Measurements from ENCODE around the gene PITPNB.

PITPNB gene

DNA sequence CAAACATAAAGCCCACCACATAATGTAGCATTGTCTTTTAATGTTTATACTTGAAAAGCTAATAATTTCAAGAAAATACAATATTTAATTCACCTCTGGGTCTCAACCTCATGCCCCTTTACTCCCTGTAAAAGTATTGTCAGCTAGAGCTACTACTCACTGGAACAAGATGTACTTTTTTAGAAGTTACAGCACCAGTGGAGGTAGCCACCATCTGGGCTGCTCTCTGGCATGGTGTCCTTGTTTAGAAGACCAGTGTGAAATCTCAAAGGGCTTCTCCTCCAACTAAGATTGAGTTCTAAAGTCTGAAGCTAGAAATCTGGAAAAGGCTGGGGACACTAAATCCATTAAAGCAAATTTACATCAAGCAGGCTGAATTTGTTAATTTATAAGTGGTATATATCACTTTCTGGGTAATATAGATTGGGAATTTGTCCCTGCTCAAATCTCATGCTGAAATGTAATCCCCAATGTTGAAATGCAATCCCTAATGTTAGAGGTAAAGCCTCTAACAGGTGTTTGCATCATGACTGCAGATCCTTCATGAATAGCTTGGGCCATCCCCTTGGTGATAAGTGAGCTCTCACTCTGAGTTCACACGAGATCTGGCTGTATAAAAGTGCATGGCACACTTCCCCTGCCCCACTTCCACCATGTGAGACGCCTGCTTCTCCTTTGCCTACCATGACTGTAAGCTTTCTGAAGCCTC, 47.6 kb downstream of the PITPNB start:
- TF ChIP-seq, protein P1, sequence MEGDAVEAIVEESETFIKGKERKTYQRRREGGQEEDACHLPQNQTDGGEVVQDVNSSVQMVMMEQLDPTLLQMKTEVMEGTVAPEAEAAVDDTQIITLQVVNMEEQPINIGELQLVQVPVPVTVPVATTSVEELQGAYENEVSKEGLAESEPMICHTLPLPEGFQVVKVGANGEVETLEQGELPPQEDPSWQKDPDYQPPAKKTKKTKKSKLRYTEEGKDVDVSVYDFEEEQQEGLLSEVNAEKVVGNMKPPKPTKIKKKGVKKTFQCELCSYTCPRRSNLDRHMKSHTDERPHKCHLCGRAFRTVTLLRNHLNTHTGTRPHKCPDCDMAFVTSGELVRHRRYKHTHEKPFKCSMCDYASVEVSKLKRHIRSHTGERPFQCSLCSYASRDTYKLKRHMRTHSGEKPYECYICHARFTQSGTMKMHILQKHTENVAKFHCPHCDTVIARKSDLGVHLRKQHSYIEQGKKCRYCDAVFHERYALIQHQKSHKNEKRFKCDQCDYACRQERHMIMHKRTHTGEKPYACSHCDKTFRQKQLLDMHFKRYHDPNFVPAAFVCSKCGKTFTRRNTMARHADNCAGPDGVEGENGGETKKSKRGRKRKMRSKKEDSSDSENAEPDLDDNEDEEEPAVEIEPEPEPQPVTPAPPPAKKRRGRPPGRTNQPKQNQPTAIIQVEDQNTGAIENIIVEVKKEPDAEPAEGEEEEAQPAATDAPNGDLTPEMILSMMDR (IDR thresholded peaks at IDR 0.05) = no peak
- no peaks in the 10 kb centered on the region for H3K79me2 ChIP-seq
- H3K27me3 ChIP-seq (ENCODE audit: control insufficient read depth, insufficient read depth, low read length) = no peaks in the 10 kb centered on the region
- H3K4me1 ChIP-seq = peaks cover 4% of the 10 kb centered on the region
- H3K9me3 ChIP-seq (ENCODE audit: control insufficient read depth, low read length) = no peaks in the 10 kb centered on the region
- no peak overlapping the region for H3K27ac ChIP-seq
- H3K4me3 ChIP-seq (ENCODE audit: low read depth, low read length) = no peak overlapping the region
- H3K4me2 ChIP-seq (ENCODE audit: low read length) = no peak overlapping the region
- H2AFZ ChIP-seq = no peak overlapping the region
- H3K36me3 ChIP-seq (ENCODE audit: control insufficient read depth, insufficient read depth, low read length) = no peaks in the 10 kb centered on the region
- no peak overlapping the region for H3K9ac ChIP-seq

- no peak overlapping the region for H3K27ac ChIP-seq
- no peaks in the 10 kb centered on the region for H3K27me3 ChIP-seq (ENCODE audit: control insufficient read depth, insufficient read depth, low read length)
- H3K4me1 ChIP-seq = peaks cover 4% of the 10 kb centered on the region
- no peak overlapping the region for H3K4me2 ChIP-seq (ENCODE audit: low read length)
- H3K36me3 ChIP-seq (ENCODE audit: control insufficient read depth, insufficient read depth, low read length) = no peaks in the 10 kb centered on the region
- no peak overlapping the region for H3K4me3 ChIP-seq (ENCODE audit: low read depth, low read length)
- no peaks in the 10 kb centered on the region for H3K79me2 ChIP-seq
- no peak overlapping the region for H2AFZ ChIP-seq
- H3K9ac ChIP-seq = no peak overlapping the region
- no peaks in the 10 kb centered on the region for H3K9me3 ChIP-seq (ENCODE audit: control insufficient read depth, low read length)
- TF ChIP-seq, protein P1 (IDR thresholded peaks at IDR 0.05) = no peak
These were observed 48.5 kb downstream of the PITPNB start for GRCh38 chr22:27870234-27871191.

- no peaks in the 10 kb centered on the region for H3K9me3 ChIP-seq (ENCODE audit: control insufficient read depth, low read length)
- H3K27ac ChIP-seq = no peak overlapping the region
- TF ChIP-seq, protein P1 (IDR thresholded peaks at IDR 0.05) = no peak
- H3K79me2 ChIP-seq = no peaks in the 10 kb centered on the region
- H3K36me3 ChIP-seq (ENCODE audit: control insufficient read depth, insufficient read depth, low read length) = no peaks in the 10 kb centered on the region
- H3K9ac ChIP-seq = no peak overlapping the region
- peaks cover 4% of the 10 kb centered on the region for H3K4me1 ChIP-seq
- no peak overlapping the region for H3K4me2 ChIP-seq (ENCODE audit: low read length)
- H3K4me3 ChIP-seq (ENCODE audit: low read depth, low read length) = no peak overlapping the region
- no peaks in the 10 kb centered on the region for H3K27me3 ChIP-seq (ENCODE audit: control insufficient read depth, insufficient read depth, low read length)
- no peak overlapping the region for H2AFZ ChIP-seq
These were observed 50.2 kb downstream of the PITPNB start for GRCh38 chr22:27868732-27869282.

DNA sequence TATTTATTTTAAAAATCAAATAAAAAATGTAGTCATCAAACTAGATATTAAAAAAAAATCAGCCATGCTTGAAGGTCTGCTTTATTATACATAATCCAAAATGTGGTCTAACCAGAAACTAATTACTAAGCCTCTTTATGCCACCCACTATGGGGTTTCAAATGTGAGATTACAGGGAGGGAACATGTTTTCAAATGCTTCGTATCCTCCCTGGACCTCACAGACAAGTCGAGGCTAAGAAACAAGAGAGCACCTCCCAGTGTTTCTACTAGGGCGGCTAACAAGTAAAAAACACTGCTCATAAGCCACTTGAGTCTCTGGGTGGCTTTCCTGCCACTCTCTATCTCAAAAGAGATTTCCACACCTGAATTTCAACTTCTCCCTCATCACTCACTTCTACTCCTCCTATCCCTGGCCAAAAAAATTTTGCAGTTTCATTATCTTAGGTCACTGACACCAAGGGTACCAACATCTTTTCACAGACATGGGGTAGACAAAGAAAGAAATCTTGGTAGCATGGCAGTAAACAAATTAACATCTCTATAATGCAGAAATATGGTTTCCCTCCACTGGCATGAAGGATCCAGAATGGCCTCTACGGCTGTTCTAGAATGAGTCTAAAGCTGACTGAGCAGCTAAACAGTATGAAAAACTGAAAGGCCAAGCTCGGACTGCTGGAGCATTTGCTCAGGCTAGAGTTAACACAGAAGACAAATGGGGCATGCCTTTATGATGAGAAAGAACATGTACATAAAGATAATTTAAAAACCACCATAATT, 50.9 kb downstream of the PITPNB start:
- Histone ChIP-seq H3K4me1 (peaks cover 4% of the 10 kb centered on the region), H3K9ac (no peak overlapping the region), H3K27ac (no peak overlapping the region), H3K27me3 (ENCODE audit: control insufficient read depth, insufficient read depth, low read length) (no peaks in the 10 kb centered on the region), H3K79me2 (no peaks in the 10 kb centered on the region), H3K4me2 (ENCODE audit: low read length) (no peak overlapping the region), H3K9me3 (ENCODE audit: control insufficient read depth, low read length) (no peaks in the 10 kb centered on the region), H3K4me3 (ENCODE audit: low read depth, low read length) (no peak overlapping the region), H2AFZ (no peak overlapping the region), H3K36me3 (ENCODE audit: control insufficient read depth, insufficient read depth, low read length) (no peaks in the 10 kb centered on the region)
- TF ChIP-seq, protein P1 (IDR thresholded peaks at IDR 0.05) = no peak
